H9 (cell line): ENCODE results near the gene CHCT1. TPM values are rescaled to one million over a fixed set of nuclear protein-coding genes. Genes with fewer than 3 reads are reported as not detected.
A peak's percentile ranks its signal among the peaks of the same experiment; 100 is the strongest.

Experiments used
- DNase-seq: peaks from one replicate; pipeline ENCODE4 v3.0.0-alpha.2; 2017
- H2AFZ ChIP-seq: one replicate; pipeline ENCODE4 v1.6.1; 2013; ENCODE audit warnings: mild to moderate bottlenecking, low read length, control low read depth, moderate library complexity
- H2AK5ac ChIP-seq: 2 replicates; pipeline ENCODE4 v1.6.1; 2013; ENCODE audit warnings: low read length, control low read depth, mixed read lengths; ENCODE audit not compliant: insufficient read length
- H2BK120ac ChIP-seq: one replicate; pipeline ENCODE4 v1.6.1; 2013; ENCODE audit warnings: low read depth, mild to moderate bottlenecking, low read length, control low read depth, inconsistent platforms; ENCODE audit not compliant: poor library complexity, severe bottlenecking
- H2BK12ac ChIP-seq: 2 replicates; pipeline ENCODE4 v1.6.1; 2013; ENCODE audit warnings: low read length, control low read depth, mixed read lengths, low read depth; ENCODE audit not compliant: insufficient read length
- H2BK15ac ChIP-seq: 2 replicates; pipeline ENCODE4 v1.6.1; 2013; ENCODE audit warnings: low read depth, low read length, control low read depth
- H2BK20ac ChIP-seq: one replicate; pipeline ENCODE4 v1.6.1; 2013; ENCODE audit warnings: low read depth, mild to moderate bottlenecking, low read length, control low read depth, inconsistent platforms; ENCODE audit not compliant: poor library complexity, severe bottlenecking
- H2BK5ac ChIP-seq: 2 replicates; pipeline ENCODE4 v1.6.1; 2013; ENCODE audit warnings: low read length, control low read depth, mixed read lengths; ENCODE audit not compliant: insufficient read length
- H3K14ac ChIP-seq: 2 replicates; pipeline ENCODE4 v1.6.1; 2013; ENCODE audit warnings: low read length, control low read depth; ENCODE audit not compliant: insufficient read depth
- H3K18ac ChIP-seq: 2 replicates; pipeline ENCODE4 v1.6.1; 2013; ENCODE audit warnings: low read depth, mild to moderate bottlenecking, mixed read lengths, low read length, control low read depth; ENCODE audit not compliant: insufficient read length
- H3K23ac ChIP-seq: 2 replicates; pipeline ENCODE4 v1.6.1; 2013; ENCODE audit warnings: low read length, control low read depth, mixed read lengths, low read depth; ENCODE audit not compliant: insufficient read length
- H3K23me2 ChIP-seq: 2 replicates; pipeline ENCODE4 v1.6.1; 2013; ENCODE audit warnings: low read depth, mild to moderate bottlenecking, mixed read lengths, low read length, control low read depth; ENCODE audit not compliant: insufficient read length, poor library complexity, severe bottlenecking
- H3K27ac ChIP-seq: 2 replicates; pipeline ENCODE4 v1.5.1; 2013; ENCODE audit warnings: low read length, control low read depth, mixed read lengths, low read depth; ENCODE audit not compliant: insufficient read length
- H3K27me3 ChIP-seq: 2 replicates; pipeline ENCODE4 v1.6.1; 2013; ENCODE audit warnings: low read length, control low read depth, inconsistent platforms; ENCODE audit not compliant: insufficient read depth
- H3K4ac ChIP-seq: 2 replicates; pipeline ENCODE4 v1.6.1; 2013; ENCODE audit warnings: low read depth, mild to moderate bottlenecking, control low read depth, inconsistent platforms, low read length, moderate library complexity
- H3K4me1 ChIP-seq: 2 replicates; pipeline ENCODE4 v1.6.1; 2013; ENCODE audit warnings: low read length, control low read depth, inconsistent platforms; ENCODE audit not compliant: insufficient read depth
- H3K4me2 ChIP-seq: 2 replicates; pipeline ENCODE4 v1.6.1; 2013; ENCODE audit warnings: low read length, control low read depth, mixed read lengths; ENCODE audit not compliant: insufficient read length, insufficient read depth
- H3K56ac ChIP-seq: 2 replicates; pipeline ENCODE4 v1.6.1; 2013; ENCODE audit warnings: low read depth, mild to moderate bottlenecking, mixed read lengths, low read length, control low read depth; ENCODE audit not compliant: insufficient read length
- H3K79me1 ChIP-seq: 2 replicates; pipeline ENCODE4 v1.6.1; 2013; ENCODE audit warnings: low read depth, mild to moderate bottlenecking, moderate library complexity, low read length, control low read depth, inconsistent platforms; ENCODE audit not compliant: insufficient read depth, poor library complexity, severe bottlenecking
- H3K79me2 ChIP-seq: 2 replicates; pipeline ENCODE4 v1.6.1; 2013; ENCODE audit warnings: low read length, control low read depth, inconsistent platforms; ENCODE audit not compliant: insufficient read depth
- H3K9ac ChIP-seq: 2 replicates; pipeline ENCODE4 v1.6.1; 2013; ENCODE audit warnings: low read length, control low read depth, mixed read lengths; ENCODE audit not compliant: insufficient read length; ENCODE audit errors: extremely low read depth
- H3K9me3 ChIP-seq: one replicate; pipeline ENCODE4 v1.6.1; 2013; ENCODE audit warnings: low read depth, low read length, inconsistent platforms; ENCODE audit not compliant: control insufficient read depth
- H3T11ph ChIP-seq: one replicate; pipeline ENCODE4 v1.6.1; 2013; ENCODE audit warnings: mild to moderate bottlenecking, low read length, control low read depth, inconsistent platforms
- H4K20me1 ChIP-seq: one replicate; pipeline ENCODE4 v1.6.1; 2013; ENCODE audit not compliant: control insufficient read depth, insufficient read length, insufficient read depth
- H4K5ac ChIP-seq: 2 replicates; pipeline ENCODE4 v1.6.1; 2013; ENCODE audit warnings: low read depth, mild to moderate bottlenecking, mixed read lengths, low read length, control low read depth; ENCODE audit not compliant: insufficient read length
- H4K8ac ChIP-seq: replicated peaks from 2 replicates; pipeline ENCODE4 v1.6.1; 2013; ENCODE audit warnings: low read length, control low read depth, mixed read lengths, low read depth; ENCODE audit not compliant: insufficient read length
- H4K91ac ChIP-seq: 2 replicates; pipeline ENCODE4 v1.6.1; 2013; ENCODE audit warnings: low read depth, mild to moderate bottlenecking, moderate library complexity, mixed read lengths, low read length, control low read depth; ENCODE audit not compliant: insufficient read length
- H3K27ac Mint-ChIP-seq, 3 experiments: 2 replicates in 2 of 3; 3 replicates in 1 of 3; pipeline ENCODE4 v1.8.0; 2020 to 2021; ENCODE audit warnings: mixed read lengths in 3 of 3, mild to moderate bottlenecking in 1 of 3, moderate library complexity in 1 of 3
- H3K27me3 Mint-ChIP-seq: 2 replicates; pipeline ENCODE4 v1.8.0; 2021; ENCODE audit warnings: low read depth, mild to moderate bottlenecking, moderate library complexity, mixed read lengths
- H3K36me3 Mint-ChIP-seq, 3 experiments: 2 replicates in 2 of 3; 3 replicates in 1 of 3; pipeline ENCODE4 v1.8.0; 2020 to 2021; ENCODE audit warnings: low read depth in 3 of 3, mixed read lengths in 3 of 3; ENCODE audit not compliant: insufficient read depth in 1 of 3
- H3K4me1 Mint-ChIP-seq, 2 experiments: 2 replicates each; pipeline ENCODE4 v1.8.0; 2020; ENCODE audit warnings: mixed read lengths in 2 of 2
- H3K4me3 Mint-ChIP-seq, 2 experiments: 2 replicates in 1 of 2; 3 replicates in 1 of 2; pipeline ENCODE4 v1.8.0; 2020 to 2021; ENCODE audit warnings: mild to moderate bottlenecking in 2 of 2, mixed read lengths in 2 of 2, moderate library complexity in 1 of 2
- H3K9me3 Mint-ChIP-seq, 2 experiments: 2 replicates in 1 of 2; 3 replicates in 1 of 2; pipeline ENCODE4 v1.8.0; 2020; ENCODE audit warnings: mild to moderate bottlenecking in 2 of 2, mixed read lengths in 2 of 2, moderate library complexity in 1 of 2
- CTCF ChIP-seq: fragments of 200-600 bp; sonication (generic); conservative IDR thresholded peaks from 3 replicates; pipeline ENCODE4 v1.8.0; 2021; ENCODE audit warnings: antibody characterized with exemption, mild to moderate bottlenecking
- WGBS: extraction: QIAGEN DNeasy Blood & Tissue Kit; methylation state at CpG from one replicate; pipeline ENCODE4 v1.1.7; 2013; ENCODE audit warnings: missing lambda C conversion rate, low lambda C conversion rate, mixed read lengths; ENCODE audit not compliant: insufficient read length; ENCODE audit errors: extremely low coverage; 5-methylcytosine and 5-hydroxymethylcytosine counted together
- total RNA-seq: library from RNA; stranded (reverse); gene quantifications from 2 replicates; pipeline ENCODE4 v1.2.1, GENCODE V29; 2021

Gene CHCT1
- total RNA-seq, 1 experiment from 2014 or later = not detected

DNA sequence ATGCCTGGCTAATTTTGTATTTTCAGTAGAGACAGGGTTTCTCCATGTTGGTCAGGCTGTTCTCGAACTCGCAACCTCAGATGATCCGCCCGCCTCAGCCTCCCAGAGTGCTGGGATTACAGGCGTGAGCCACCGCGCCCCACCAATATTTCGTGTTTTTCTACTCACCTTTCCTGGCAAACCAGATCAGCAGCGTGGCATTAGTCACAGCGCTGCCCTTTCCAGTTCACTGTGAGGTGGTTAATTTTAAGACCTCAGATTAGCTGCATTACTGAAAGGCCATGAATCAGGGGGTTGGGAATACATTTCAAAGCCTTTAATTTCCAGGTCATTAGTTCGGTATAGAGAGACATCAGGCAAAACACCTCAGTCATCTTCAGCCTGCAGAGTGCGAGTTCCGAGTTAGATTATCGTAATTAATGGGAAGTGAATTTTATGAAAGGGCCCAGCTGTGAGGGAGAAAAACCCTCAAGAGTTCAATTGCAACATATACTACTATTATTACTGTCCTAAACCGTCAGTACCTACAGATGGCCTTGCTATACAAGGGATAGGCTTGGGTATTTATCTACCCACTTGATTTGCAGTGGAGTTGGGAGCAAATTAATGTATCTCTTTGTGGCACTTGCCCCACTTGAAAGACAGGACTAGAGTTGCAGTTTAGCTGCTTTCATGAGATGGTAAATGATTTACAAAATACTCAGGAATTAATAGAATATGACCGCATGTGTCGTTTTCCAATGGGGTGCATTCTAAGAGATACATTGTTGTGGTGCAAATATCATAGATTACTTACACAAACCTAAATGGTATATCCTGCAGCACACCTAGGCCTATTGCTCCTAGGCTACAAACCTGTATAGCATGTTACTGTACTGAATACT is 28.2 kb upstream of the CHCT1 start:
- no peak overlapping the region for H2AK5ac ChIP-seq
- no peak overlapping the region for H2BK120ac ChIP-seq
- no peak overlapping the region for H4K5ac ChIP-seq
- Mint-ChIP-seq H3K4me3 (peak overlapping the region; percentile 27 to 60; a peak in 3 of 5 replicates), H3K27ac (peak overlapping the region in 1 of 3 experiments; percentile 40; a peak in 1 of 7 replicates), H3K4me1 (peaks cover 20 to 23% of the 10 kb centered on the region in 2 experiments), H3K9me3 (no peaks in the 10 kb centered on the region), H3K36me3 (no peaks in the 10 kb centered on the region), H3K27me3 (no peaks in the 10 kb centered on the region)
- no peak overlapping the region for H3K9ac ChIP-seq
- no peak overlapping the region for H3K4me2 ChIP-seq
- no peak overlapping the region for H3K4ac ChIP-seq
- no peaks in the 10 kb centered on the region for H3K79me1 ChIP-seq
- H2BK12ac ChIP-seq = no peak overlapping the region
- no peaks in the 10 kb centered on the region for H4K20me1 ChIP-seq
- H3K27ac ChIP-seq = no peak overlapping the region
- WGBS = no CpG with 5 or more reads among the region's 17 CpGs
- peaks cover 13% of the 10 kb centered on the region; the same call in 1 of the 2 replicates for H3K79me2 ChIP-seq
- H3K18ac ChIP-seq = no peak overlapping the region
- no peak overlapping the region for H2BK5ac ChIP-seq
- H3K9me3 ChIP-seq = no peaks in the 10 kb centered on the region
- H3K14ac ChIP-seq = no peak overlapping the region
- H2BK20ac ChIP-seq = no peak overlapping the region
- H3K56ac ChIP-seq = no peak overlapping the region
- no peak overlapping the region for H3T11ph ChIP-seq
- H3K27me3 ChIP-seq = no peaks in the 10 kb centered on the region
- no peak overlapping the region for H2BK15ac ChIP-seq
- no peak overlapping the region for H4K8ac ChIP-seq
- peaks cover 5% of the 10 kb centered on the region; the same call in 1 of the 2 replicates for H3K4me1 ChIP-seq
- no peak overlapping the region for H4K91ac ChIP-seq
- peaks cover 10% of the 10 kb centered on the region for H3K23me2 ChIP-seq
- H3K23ac ChIP-seq = no peak overlapping the region
- no peak for DNase-seq
- no peak for TF ChIP-seq CTCF
- H2AFZ ChIP-seq = no peak overlapping the region
